Measurements from ENCODE around the gene CCT4.

DNA sequence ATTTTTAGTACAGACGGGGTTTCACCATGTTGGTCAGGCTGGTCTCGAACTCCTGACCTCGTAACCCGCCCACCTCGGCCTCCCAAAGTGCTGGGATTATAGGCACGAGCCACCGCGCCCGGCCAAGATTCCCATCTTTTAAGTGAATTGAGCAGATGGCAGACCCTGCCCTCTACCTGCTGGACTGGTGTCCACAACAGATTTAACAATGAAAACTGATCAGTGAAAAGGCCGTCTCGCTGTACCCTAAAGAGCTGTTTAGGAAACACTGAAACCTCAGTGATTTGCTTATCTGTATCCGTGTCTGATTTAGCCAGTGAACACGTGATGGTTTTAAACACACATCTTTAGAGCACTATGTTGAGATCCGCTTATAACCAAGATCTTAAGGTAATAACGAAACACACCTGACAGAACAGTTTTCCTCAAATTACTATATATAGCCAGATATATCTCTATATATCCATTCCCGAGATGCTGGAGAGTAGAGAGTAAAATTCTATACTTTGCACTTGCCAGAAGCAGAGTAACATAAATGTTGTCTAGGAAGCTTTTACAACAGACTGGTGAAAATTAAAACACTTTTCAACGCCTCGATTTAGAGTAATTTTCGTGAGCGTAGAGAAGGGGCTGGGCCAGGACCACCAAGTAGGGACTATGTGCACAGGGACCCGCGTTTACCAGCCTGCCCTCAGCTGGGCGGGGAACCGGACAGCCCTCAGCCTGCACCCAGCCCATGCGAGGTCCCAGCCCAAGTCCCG, 35.2 kb downstream of the CCT4 start:
- TF ChIP-seq POLR2A (IDR thresholded peaks at IDR 0.05) = no peak
- TF ChIP-seq, protein P1, sequence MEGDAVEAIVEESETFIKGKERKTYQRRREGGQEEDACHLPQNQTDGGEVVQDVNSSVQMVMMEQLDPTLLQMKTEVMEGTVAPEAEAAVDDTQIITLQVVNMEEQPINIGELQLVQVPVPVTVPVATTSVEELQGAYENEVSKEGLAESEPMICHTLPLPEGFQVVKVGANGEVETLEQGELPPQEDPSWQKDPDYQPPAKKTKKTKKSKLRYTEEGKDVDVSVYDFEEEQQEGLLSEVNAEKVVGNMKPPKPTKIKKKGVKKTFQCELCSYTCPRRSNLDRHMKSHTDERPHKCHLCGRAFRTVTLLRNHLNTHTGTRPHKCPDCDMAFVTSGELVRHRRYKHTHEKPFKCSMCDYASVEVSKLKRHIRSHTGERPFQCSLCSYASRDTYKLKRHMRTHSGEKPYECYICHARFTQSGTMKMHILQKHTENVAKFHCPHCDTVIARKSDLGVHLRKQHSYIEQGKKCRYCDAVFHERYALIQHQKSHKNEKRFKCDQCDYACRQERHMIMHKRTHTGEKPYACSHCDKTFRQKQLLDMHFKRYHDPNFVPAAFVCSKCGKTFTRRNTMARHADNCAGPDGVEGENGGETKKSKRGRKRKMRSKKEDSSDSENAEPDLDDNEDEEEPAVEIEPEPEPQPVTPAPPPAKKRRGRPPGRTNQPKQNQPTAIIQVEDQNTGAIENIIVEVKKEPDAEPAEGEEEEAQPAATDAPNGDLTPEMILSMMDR (IDR thresholded peaks at IDR 0.05) = no peak

Data from uterus (tissue), 2 donors.